GM19238 (cell line): ENCODE measurements around the gene PLD4.

Experiments
- DNase-seq: peaks from one replicate; pipeline ENCODE4 v3.0.0; 2011; ENCODE audit warnings: low spot score; ENCODE audit not compliant: insufficient read length

PLD4 gene

GRCh38 chr14:104973385-104974145 lies 48.9 kb downstream of the PLD4 start:
- DNase-seq, result no peak

- DNase-seq, result no peak
Measured at GRCh38 chr14:104974146-104974541, 49.5 kb downstream of the PLD4 start.

- no peak for DNase-seq
Measured at GRCh38 chr14:104974665-104975390, 50.1 kb downstream of the PLD4 start.

- DNase-seq, result no peak
Measured at GRCh38 chr14:104975481-104976197, 51.0 kb downstream of the PLD4 start.

- DNase-seq, result peak; percentile 77
Measured at GRCh38 chr14:104976198-104977007, 51.7 kb downstream of the PLD4 start.

- no peak for DNase-seq
Measured at GRCh38 chr14:104977008-104977680, 52.5 kb downstream of the PLD4 start.

- no peak for DNase-seq
Measured at GRCh38 chr14:104977681-104978653, 53.3 kb downstream of the PLD4 start, which contains the start of gene AHNAK2. Gene AHNAK2 (minus strand): TSS chr14:104978374. CDS start chr14:104978237, 137 bp downstream.

GRCh38 chr14:104978746-104979691 lies 54.3 kb downstream of the PLD4 start:
- no peak for DNase-seq

- no peak for DNase-seq
Measured at GRCh38 chr14:104979758-104980610, 55.3 kb downstream of the PLD4 start.

GRCh38 chr14:104980611-104981531 lies 56.2 kb downstream of the PLD4 start:
- DNase-seq, result no peak

GRCh38 chr14:104981699-104982541 lies 57.2 kb downstream of the PLD4 start:
- no peak for DNase-seq

GRCh38 chr14:104982548-104983230 lies 58.0 kb downstream of the PLD4 start:
- DNase-seq, result no peak
